Ovary (tissue), 9 donors: Measurements from ENCODE around the gene MYBPC3. TPM values are rescaled to one million over a fixed set of nuclear protein-coding genes. Genes with fewer than 3 reads are reported as not detected.

Experiments
- DNase-seq, 5 donors: peaks; one replicate each; pipeline ENCODE4 v3.0.0-alpha.2; 2019 to 2020
- H3K27ac ChIP-seq, 2 donors: fragments of 200-600 bp; one replicate each; pipeline versions ENCODE4 v1.5.1 to v1.8.0; 2019 to 2022
- H3K27me3 ChIP-seq: fragments of 200-600 bp; one replicate; pipeline ENCODE4 v1.8.0; 2022
- H3K36me3 ChIP-seq: fragments of 200-600 bp; sonication (generic); one replicate; pipeline ENCODE4 v1.5.1; 2019
- H3K4me1 ChIP-seq: one replicate; pipeline ENCODE4 v1.8.1; 2013; ENCODE audit warnings: mild to moderate bottlenecking, moderate library complexity; ENCODE audit not compliant: insufficient read depth
- H3K4me3 ChIP-seq: fragments of 200-600 bp; sonication (generic); one replicate; pipeline ENCODE4 v1.5.1; 2017
- H3K9me3 ChIP-seq, 2 donors: fragments of 200-600 bp in 1 of 2; sonication (generic) in 1 of 2; one replicate each; pipeline versions ENCODE4 v1.5.1 to v1.8.1; 2013 to 2019; ENCODE audit warnings: mild to moderate bottlenecking in 1 of 2, moderate library complexity in 1 of 2
- EP300 ChIP-seq: sonication (generic); formaldehyde crosslinking; IDR thresholded peaks from one replicate; pipeline ENCODE4 v1.6.1; 2017; ENCODE audit warnings: antibody characterized with exemption
- POLR2A ChIP-seq: fragments of 450-650 bp; IDR thresholded peaks from one replicate; pipeline ENCODE4 v1.6.1; 2017; ENCODE audit warnings: antibody characterized with exemption, mild to moderate bottlenecking, moderate library complexity
- WGBS, 3 donors: extraction: QIAGEN DNeasy Blood & Tissue Kit in 1 of 3; methylation state at CpG; one replicate each; pipeline versions ENCODE4 v1.1.5 to v1.1.7; 2013 to 2017; 5-methylcytosine and 5-hydroxymethylcytosine counted together
- intact Hi-C, 4 donors: fragments of 100-400 bp; cut with DNase I; formaldehyde crosslinking; loops; one replicate each; pipeline versions ENCODE4 v1.11.0 to v1.15.1; 2022 to 2023
- polyA plus RNA-seq, 2 donors: library from polyadenylated mRNA; stranded (reverse); fragments of 200-250 nt in 1 of 2; fragments of 350-450 nt in 1 of 2; fragmentation: Illumina TruSeq in 1 of 2; extraction: RNeasy Lipid Tissue Mini Kit (QIAGEN cat#74804) in 1 of 2; gene quantifications; one replicate each; pipeline ENCODE4 v1.2.3, GENCODE V29; 2013 to 2014
- total RNA-seq, 7 donors: library from RNA; depleted of rRNA in 2 of 7; stranded (reverse); fragments of >200 nt in 2 of 7; fragmentation: NEBNext Ultra II Directional in 3 of 7; extraction: Animal tissue kit (Norgen Biotek cat#: 25700) in 3 of 7; gene quantifications; one replicate each; pipeline versions ENCODE4 v1.1.0 to v1.2.4, GENCODE V29; 2016 to 2023
- TF ChIP-seq, protein P1 (sequence below), 3 donors: fragments of 450-650 bp in 2 of 3; fragments of 200-600 bp in 1 of 3; IDR thresholded peaks; one replicate each; pipeline versions ENCODE4 v1.5.1 to v1.8.0; 2016 to 2022; ENCODE audit warnings: antibody characterized with exemption in 3 of 3, mild to moderate bottlenecking in 1 of 3
- donor health status: DM: no; HTN: no; CAD: no; lungs with moderate emphysema.
- donor health status: DM: no; HTN: no; CAD: no.
- donor health status: Bipolar disorder and iron deficiency.
- donor health status: DM: yes; HTN: yes; CAD: no.
- donor health status: DM: no; HTN: no; CAD: no.
- donor health status: DM: yes; HTN: yes; CAD: no.

MYBPC3 gene
- total and polyA plus RNA-seq, 9 donors = 0.05 to 0.40 (median 0.22) TPM; not detected in 4

- WGBS, 3 donors = 69 to 78% (median 77%) methylated on average over 24 of the region's 24 CpGs
- intact Hi-C loops = no loop called here
- no peak for DNase-seq
- no peak overlapping the region for H3K27ac ChIP-seq
- TF ChIP-seq, protein P1, sequence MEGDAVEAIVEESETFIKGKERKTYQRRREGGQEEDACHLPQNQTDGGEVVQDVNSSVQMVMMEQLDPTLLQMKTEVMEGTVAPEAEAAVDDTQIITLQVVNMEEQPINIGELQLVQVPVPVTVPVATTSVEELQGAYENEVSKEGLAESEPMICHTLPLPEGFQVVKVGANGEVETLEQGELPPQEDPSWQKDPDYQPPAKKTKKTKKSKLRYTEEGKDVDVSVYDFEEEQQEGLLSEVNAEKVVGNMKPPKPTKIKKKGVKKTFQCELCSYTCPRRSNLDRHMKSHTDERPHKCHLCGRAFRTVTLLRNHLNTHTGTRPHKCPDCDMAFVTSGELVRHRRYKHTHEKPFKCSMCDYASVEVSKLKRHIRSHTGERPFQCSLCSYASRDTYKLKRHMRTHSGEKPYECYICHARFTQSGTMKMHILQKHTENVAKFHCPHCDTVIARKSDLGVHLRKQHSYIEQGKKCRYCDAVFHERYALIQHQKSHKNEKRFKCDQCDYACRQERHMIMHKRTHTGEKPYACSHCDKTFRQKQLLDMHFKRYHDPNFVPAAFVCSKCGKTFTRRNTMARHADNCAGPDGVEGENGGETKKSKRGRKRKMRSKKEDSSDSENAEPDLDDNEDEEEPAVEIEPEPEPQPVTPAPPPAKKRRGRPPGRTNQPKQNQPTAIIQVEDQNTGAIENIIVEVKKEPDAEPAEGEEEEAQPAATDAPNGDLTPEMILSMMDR (IDR thresholded peaks at IDR 0.05) = no peak
- no peak for TF ChIP-seq EP300
- no peak for TF ChIP-seq POLR2A
- H3K9me3 ChIP-seq = no peaks in the 10 kb centered on the region
- no peaks in the 10 kb centered on the region for H3K36me3 ChIP-seq
- H3K4me1 ChIP-seq = peaks cover 2% of the 10 kb centered on the region
- no peaks in the 10 kb centered on the region for H3K27me3 ChIP-seq
- H3K4me3 ChIP-seq = no peak overlapping the region
Measured at GRCh38 chr11:47348131-47348802, 4.2 kb downstream of the MYBPC3 start.

DNA sequence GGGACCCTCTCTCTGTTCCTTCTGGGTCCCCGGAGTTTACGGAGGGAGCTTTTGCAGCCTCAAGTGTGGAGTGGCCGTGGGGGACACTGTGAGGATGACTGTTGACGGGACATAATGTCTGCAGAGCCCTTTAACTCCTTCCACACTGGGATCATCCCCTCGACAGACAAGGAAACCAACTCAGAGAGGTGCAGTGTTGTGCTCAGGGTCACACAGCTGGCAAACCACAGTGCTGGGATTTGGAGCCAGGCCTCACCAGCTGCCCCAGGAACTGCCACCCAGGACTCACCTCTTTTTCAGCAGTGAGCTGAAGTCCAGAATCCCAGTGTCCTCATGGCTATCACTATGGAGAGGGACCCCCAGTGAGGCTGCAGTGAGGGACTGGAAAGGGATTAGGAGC, 5.4 kb downstream of the MYBPC3 start:
- Histone ChIP-seq H3K36me3 (no peaks in the 10 kb centered on the region), H3K4me3 (no peak overlapping the region), H3K9me3 (no peaks in the 10 kb centered on the region), H3K27me3 (no peaks in the 10 kb centered on the region), H3K27ac (no peak overlapping the region), H3K4me1 (peaks cover 2% of the 10 kb centered on the region)
- no peak for DNase-seq
- no peak for TF ChIP-seq POLR2A
- TF ChIP-seq EP300 = no peak
- TF ChIP-seq, protein P1 (IDR thresholded peaks at IDR 0.05) = no peak
- 64 to 73% (median 66%) methylated on average over 5 of the region's 5 CpGs for WGBS, 3 donors
- intact Hi-C loops = no loop called here

GRCh38 chr11:47345890-47346563, 6.5 kb downstream of the MYBPC3 start:
- no peak overlapping the region for H3K27ac ChIP-seq
- H3K27me3 ChIP-seq = no peaks in the 10 kb centered on the region
- no peaks in the 10 kb centered on the region for H3K9me3 ChIP-seq
- intact Hi-C loops = no loop called here
- no peak overlapping the region for H3K4me3 ChIP-seq
- TF ChIP-seq EP300 (no peak), POLR2A (no peak)
- TF ChIP-seq, protein P1 (IDR thresholded peaks at IDR 0.05) = no peak
- H3K4me1 ChIP-seq = no peaks in the 10 kb centered on the region
- H3K36me3 ChIP-seq = no peaks in the 10 kb centered on the region
- 69 to 80% (median 74%) methylated on average over 18 of the region's 18 CpGs for WGBS, 3 donors
- DNase-seq = no peak

DNA sequence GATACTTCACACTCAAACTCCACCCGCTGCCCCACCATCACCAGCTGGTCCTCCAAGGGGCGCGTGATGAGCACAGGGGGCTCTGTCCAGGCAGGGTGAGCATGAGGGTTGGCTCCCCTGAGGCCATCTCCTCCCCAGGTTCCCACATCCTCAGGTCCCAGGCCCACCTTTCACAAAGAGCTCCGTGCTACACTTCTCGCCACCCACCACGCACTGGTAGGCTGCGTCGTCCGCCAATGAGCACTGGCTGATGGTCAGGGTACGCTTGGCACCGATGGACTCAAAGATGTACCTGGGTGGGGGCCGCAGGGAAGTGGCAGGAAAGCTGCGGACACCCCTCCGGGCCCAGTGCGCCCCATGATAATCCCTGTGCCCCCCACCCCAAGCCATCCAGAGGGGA, 9.6 kb downstream of the MYBPC3 start:
- Histone ChIP-seq H3K27me3 (no peaks in the 10 kb centered on the region), H3K36me3 (no peaks in the 10 kb centered on the region), H3K4me3 (no peak overlapping the region), H3K9me3 (no peaks in the 10 kb centered on the region), H3K4me1 (no peaks in the 10 kb centered on the region), H3K27ac (no peak overlapping the region)
- intact Hi-C loops = no loop called here
- no peak for DNase-seq
- TF ChIP-seq EP300 (no peak), POLR2A (no peak)
- TF ChIP-seq, protein P1 (IDR thresholded peaks at IDR 0.05) = no peak
- WGBS, 3 donors = 93 to 98% (median 96%) methylated on average over 15 of the region's 15 CpGs
